ENCODE results near the gene TARS1. TPM values are rescaled to one million over a fixed set of nuclear protein-coding genes. Genes with fewer than 3 reads are reported as not detected.

TARS1 gene
- total and polyA plus RNA-seq, 7 experiments from 2014 or later: 29.7 to 153 (median 60.0) TPM

- Histone ChIP-seq H3K36me3 (ENCODE audit: control insufficient read depth in 2 of 3, insufficient read depth in 3 of 3, low read length in 3 of 3) (peaks cover 0 to 23% (median 7%) of the 10 kb centered on the region in 3 experiments), H3K27me3 (ENCODE audit: control insufficient read depth in 2 of 2, insufficient read depth in 2 of 2, low read length in 2 of 2) (no peaks in the 10 kb centered on the region), H3K27ac (ENCODE audit: low read depth, low read length) (no peak overlapping the region), H3K9me3 (ENCODE audit: control insufficient read depth in 2 of 3, low read length in 3 of 3) (no peaks in the 10 kb centered on the region), H3K4me1 (ENCODE audit: control insufficient read depth in 2 of 2, insufficient read depth in 2 of 2, low read length in 2 of 2) (no peaks in the 10 kb centered on the region), H3K4me3 (ENCODE audit: low read length) (no peak overlapping the region)
- Mint-ChIP-seq H3K9me3 (peaks cover 0 to 15% (median 0%) of the 10 kb centered on the region in 11 donors), H3K4me3 (no peak overlapping the region), H3K36me3 (peaks cover 17 to 64% (median 50%) of the 10 kb centered on the region in 5 donors), H3K4me1 (no peaks in the 10 kb centered on the region), H3K27me3 (no peaks in the 10 kb centered on the region), H3K27ac (no peak overlapping the region)
- ChIA-PET CTCF (interaction anchor here (0.9 kb wide), 1 partner anchor 458 kb away, joined by 3 read pairs; no protein-coding TSS in a partner anchor), POLR2A (no interaction called here)
- ATAC-seq: no peak
- intact Hi-C loops (cut with micrococcal nuclease): no loop called here
- DNase-seq: no peak
These were observed 36.2 kb downstream of the TARS1 start for GRCh38 chr5:33476992-33477391.

GRCh38 chr5:33477816-33478215 is 37.1 kb downstream of the TARS1 start:
- ChIA-PET POLR2A (no interaction called here), CTCF (no interaction called here)
- DNase-seq: no peak
- no peaks in the 10 kb centered on the region for H3K4me1 Mint-ChIP-seq
- peaks cover 17 to 57% (median 43%) of the 10 kb centered on the region in 5 donors for H3K36me3 Mint-ChIP-seq
- peaks cover 0 to 23% (median 7%) of the 10 kb centered on the region in 3 experiments for H3K36me3 ChIP-seq (ENCODE audit: control insufficient read depth in 2 of 3, insufficient read depth in 3 of 3, low read length in 3 of 3)
- no peak overlapping the region for H3K4me3 ChIP-seq (ENCODE audit: low read length)
- no peak overlapping the region for H3K27ac ChIP-seq (ENCODE audit: low read depth, low read length)
- H3K27me3 ChIP-seq (ENCODE audit: control insufficient read depth in 2 of 2, insufficient read depth in 2 of 2, low read length in 2 of 2): no peaks in the 10 kb centered on the region
- peaks cover 0 to 15% (median 0%) of the 10 kb centered on the region in 11 donors for H3K9me3 Mint-ChIP-seq
- intact Hi-C loops (cut with micrococcal nuclease): no loop called here
- H3K4me1 ChIP-seq (ENCODE audit: control insufficient read depth in 2 of 2, insufficient read depth in 2 of 2, low read length in 2 of 2): no peaks in the 10 kb centered on the region
- H3K4me3 Mint-ChIP-seq: no peak overlapping the region
- H3K27me3 Mint-ChIP-seq: no peaks in the 10 kb centered on the region
- no peak for ATAC-seq
- H3K9me3 ChIP-seq (ENCODE audit: control insufficient read depth in 2 of 3, low read length in 3 of 3): no peaks in the 10 kb centered on the region
- no peak overlapping the region for H3K27ac Mint-ChIP-seq

GRCh38 chr5:33479311-33479710 is 38.5 kb downstream of the TARS1 start:
- H3K27me3 ChIP-seq (ENCODE audit: control insufficient read depth in 2 of 2, insufficient read depth in 2 of 2, low read length in 2 of 2): no peaks in the 10 kb centered on the region
- CTCF ChIA-PET: no interaction called here
- peak overlapping the region in 1 of 9 donors; percentile 18 for H3K27ac Mint-ChIP-seq
- no peak overlapping the region for H3K27ac ChIP-seq (ENCODE audit: low read depth, low read length)
- peaks cover 0 to 13% (median 0%) of the 10 kb centered on the region in 11 donors for H3K9me3 Mint-ChIP-seq
- H3K4me3 ChIP-seq (ENCODE audit: low read length): no peak overlapping the region
- DNase-seq: no peak
- intact Hi-C loops (cut with micrococcal nuclease): no loop called here
- POLR2A ChIA-PET: no interaction called here
- no peak overlapping the region for H3K4me3 Mint-ChIP-seq
- no peaks in the 10 kb centered on the region for H3K27me3 Mint-ChIP-seq
- no peaks in the 10 kb centered on the region for H3K4me1 ChIP-seq (ENCODE audit: control insufficient read depth in 2 of 2, insufficient read depth in 2 of 2, low read length in 2 of 2)
- H3K4me1 Mint-ChIP-seq: no peaks in the 10 kb centered on the region
- no peaks in the 10 kb centered on the region for H3K9me3 ChIP-seq (ENCODE audit: control insufficient read depth in 2 of 3, low read length in 3 of 3)
- peaks cover 0 to 15% (median 7%) of the 10 kb centered on the region in 3 experiments for H3K36me3 ChIP-seq (ENCODE audit: control insufficient read depth in 2 of 3, insufficient read depth in 3 of 3, low read length in 3 of 3)
- ATAC-seq: no peak
- H3K36me3 Mint-ChIP-seq: peaks cover 10 to 46% (median 31%) of the 10 kb centered on the region in 5 donors

GRCh38 chr5:33480876-33481275 is 40.1 kb downstream of the TARS1 start:
- Mint-ChIP-seq H3K36me3 (peaks cover 0 to 31% (median 15%) of the 10 kb centered on the region in 5 donors), H3K9me3 (peaks cover 0 to 3% (median 0%) of the 10 kb centered on the region in 11 donors), H3K4me3 (no peak overlapping the region), H3K27ac (no peak overlapping the region), H3K27me3 (no peaks in the 10 kb centered on the region), H3K4me1 (no peaks in the 10 kb centered on the region)
- no peak overlapping the region for H3K27ac ChIP-seq (ENCODE audit: low read depth, low read length)
- no peaks in the 10 kb centered on the region for H3K9me3 ChIP-seq (ENCODE audit: control insufficient read depth in 2 of 3, low read length in 3 of 3)
- peaks cover 0 to 8% (median 0%) of the 10 kb centered on the region in 3 experiments for H3K36me3 ChIP-seq (ENCODE audit: control insufficient read depth in 2 of 3, insufficient read depth in 3 of 3, low read length in 3 of 3)
- ATAC-seq (no peak), DNase-seq (no peak)
- CTCF ChIA-PET: no interaction called here
- POLR2A ChIA-PET: no interaction called here
- H3K4me3 ChIP-seq (ENCODE audit: low read length): no peak overlapping the region
- no peaks in the 10 kb centered on the region for H3K4me1 ChIP-seq (ENCODE audit: control insufficient read depth in 2 of 2, insufficient read depth in 2 of 2, low read length in 2 of 2)
- intact Hi-C loops (cut with micrococcal nuclease): no loop called here
- no peaks in the 10 kb centered on the region for H3K27me3 ChIP-seq (ENCODE audit: control insufficient read depth in 2 of 2, insufficient read depth in 2 of 2, low read length in 2 of 2)

DNA sequence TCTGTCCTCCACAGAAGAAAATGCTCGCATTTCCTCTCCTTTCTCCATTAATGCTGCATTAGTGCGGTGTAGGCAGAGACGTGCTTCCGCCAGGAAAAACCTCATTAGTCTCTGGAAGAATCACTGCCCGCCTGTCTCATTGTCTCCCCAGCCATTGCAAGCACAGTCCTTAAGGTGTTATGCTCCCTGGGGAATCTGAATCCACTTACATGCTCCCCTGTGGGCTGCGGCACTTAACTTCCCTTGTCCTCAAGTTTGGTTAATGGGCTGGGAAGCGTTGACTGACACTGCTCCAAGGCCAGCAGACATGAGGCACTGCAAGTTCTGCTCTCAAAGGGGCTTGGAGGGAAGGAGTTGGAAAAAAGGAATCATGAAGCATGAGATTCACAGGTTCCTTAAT is 41.6 kb downstream of the TARS1 start:
- Histone ChIP-seq H3K27ac (ENCODE audit: low read depth, low read length) (no peak overlapping the region), H3K4me1 (ENCODE audit: control insufficient read depth in 2 of 2, insufficient read depth in 2 of 2, low read length in 2 of 2) (no peaks in the 10 kb centered on the region), H3K9me3 (ENCODE audit: control insufficient read depth in 2 of 3, low read length in 3 of 3) (no peaks in the 10 kb centered on the region), H3K4me3 (ENCODE audit: low read length) (no peak overlapping the region), H3K27me3 (ENCODE audit: control insufficient read depth in 2 of 2, insufficient read depth in 2 of 2, low read length in 2 of 2) (no peaks in the 10 kb centered on the region), H3K36me3 (ENCODE audit: control insufficient read depth in 2 of 3, insufficient read depth in 3 of 3, low read length in 3 of 3) (no peaks in the 10 kb centered on the region)
- Mint-ChIP-seq H3K27ac (no peak overlapping the region), H3K9me3 (no peaks in the 10 kb centered on the region), H3K36me3 (peaks cover 0 to 19% (median 4%) of the 10 kb centered on the region in 5 donors), H3K4me1 (no peaks in the 10 kb centered on the region), H3K27me3 (no peaks in the 10 kb centered on the region), H3K4me3 (no peak overlapping the region)
- ChIA-PET CTCF (no interaction called here), POLR2A (no interaction called here)
- DNase-seq (no peak), ATAC-seq (no peak)
- intact Hi-C loops (cut with micrococcal nuclease): no loop called here

DNA sequence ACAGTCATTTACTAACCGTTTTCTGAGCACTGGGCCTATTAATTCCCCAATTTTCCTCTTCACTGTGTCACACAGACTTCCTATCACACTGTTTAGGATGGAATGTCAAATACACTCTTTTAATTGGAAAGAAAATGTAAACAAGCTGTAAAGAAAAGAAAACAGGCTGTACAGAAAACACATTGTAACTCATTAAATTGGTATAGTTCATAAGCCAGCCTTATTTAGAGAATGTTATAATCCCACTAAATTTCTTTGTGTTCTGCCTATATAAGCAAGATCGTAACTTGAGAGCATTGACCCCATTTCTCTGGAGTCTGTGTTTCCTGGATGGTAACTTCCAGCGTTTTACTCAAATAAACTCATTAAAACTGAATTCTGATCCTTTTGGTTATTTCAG is 46.5 kb downstream of the TARS1 start:
- Histone ChIP-seq H3K4me1 (ENCODE audit: control insufficient read depth in 2 of 2, insufficient read depth in 2 of 2, low read length in 2 of 2) (no peaks in the 10 kb centered on the region), H3K4me3 (ENCODE audit: low read length) (no peak overlapping the region), H3K27ac (ENCODE audit: low read depth, low read length) (no peak overlapping the region), H3K36me3 (ENCODE audit: control insufficient read depth in 2 of 3, insufficient read depth in 3 of 3, low read length in 3 of 3) (no peaks in the 10 kb centered on the region), H3K9me3 (ENCODE audit: control insufficient read depth in 2 of 3, low read length in 3 of 3) (no peaks in the 10 kb centered on the region), H3K27me3 (ENCODE audit: control insufficient read depth in 2 of 2, insufficient read depth in 2 of 2, low read length in 2 of 2) (no peaks in the 10 kb centered on the region)
- POLR2A ChIA-PET: no interaction called here
- DNase-seq: no peak
- CTCF ChIA-PET: no interaction called here
- H3K9me3 Mint-ChIP-seq: peaks cover 0 to 2% (median 0%) of the 10 kb centered on the region in 11 donors
- peaks cover 0 to 5% (median 1%) of the 10 kb centered on the region in 5 donors for H3K36me3 Mint-ChIP-seq
- intact Hi-C loops (cut with micrococcal nuclease): no loop called here
- no peak for ATAC-seq
- H3K4me1 Mint-ChIP-seq: no peaks in the 10 kb centered on the region
- H3K27ac Mint-ChIP-seq: no peak overlapping the region
- H3K27me3 Mint-ChIP-seq: no peaks in the 10 kb centered on the region
- no peak overlapping the region for H3K4me3 Mint-ChIP-seq

- CTCF ChIA-PET: no interaction called here
- Histone ChIP-seq H3K27me3 (ENCODE audit: control insufficient read depth in 2 of 2, insufficient read depth in 2 of 2, low read length in 2 of 2) (no peaks in the 10 kb centered on the region), H3K4me3 (ENCODE audit: low read length) (no peak overlapping the region), H3K9me3 (ENCODE audit: control insufficient read depth in 2 of 3, low read length in 3 of 3) (no peaks in the 10 kb centered on the region), H3K36me3 (ENCODE audit: control insufficient read depth in 2 of 3, insufficient read depth in 3 of 3, low read length in 3 of 3) (no peaks in the 10 kb centered on the region), H3K4me1 (ENCODE audit: control insufficient read depth in 2 of 2, insufficient read depth in 2 of 2, low read length in 2 of 2) (no peaks in the 10 kb centered on the region), H3K27ac (ENCODE audit: low read depth, low read length) (no peak overlapping the region)
- intact Hi-C loops (cut with micrococcal nuclease): no loop called here
- Mint-ChIP-seq H3K9me3 (peaks cover 0 to 2% (median 0%) of the 10 kb centered on the region in 11 donors), H3K4me3 (no peak overlapping the region), H3K4me1 (no peaks in the 10 kb centered on the region), H3K27me3 (no peaks in the 10 kb centered on the region), H3K27ac (no peak overlapping the region), H3K36me3 (no peaks in the 10 kb centered on the region)
- no peak for ATAC-seq
- DNase-seq: no peak
- POLR2A ChIA-PET: no interaction called here
These were observed 48.0 kb downstream of the TARS1 start for GRCh38 chr5:33488558-33489355.
